Measurements from ENCODE around the gene IL23A. TPM values are rescaled to one million over a fixed set of nuclear protein-coding genes. Genes with fewer than 3 reads are reported as not detected.

IL23A gene
- total RNA-seq, 1 donor from 2014 or later: not detected

DNA sequence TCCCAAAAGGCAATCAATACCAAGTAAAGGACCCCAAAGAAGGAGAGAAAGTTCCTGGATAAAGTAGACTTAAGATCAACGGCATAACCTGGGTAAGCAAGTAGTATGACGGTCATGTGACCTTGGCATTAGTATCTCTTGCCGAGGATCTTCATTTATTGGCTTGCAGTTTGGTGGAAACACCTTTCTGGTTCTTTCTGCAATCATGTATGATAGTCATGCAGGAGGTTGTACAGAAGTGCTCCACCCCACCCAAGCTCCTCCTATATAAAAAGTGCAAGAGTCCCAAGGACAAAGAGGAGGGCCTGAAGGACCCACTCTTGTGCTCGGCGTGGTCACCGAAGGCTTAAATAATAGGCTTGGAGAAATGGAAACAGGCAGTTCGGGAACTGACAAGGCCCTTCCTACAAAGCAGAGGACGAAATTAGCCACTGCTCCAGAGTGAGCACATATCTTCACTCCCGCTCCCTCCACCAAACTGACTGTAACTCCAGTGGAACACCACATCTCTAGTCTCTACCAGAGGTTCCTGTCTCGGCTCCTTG is 39.3 kb upstream of the IL23A start:
- TF ChIP-seq, protein P1, sequence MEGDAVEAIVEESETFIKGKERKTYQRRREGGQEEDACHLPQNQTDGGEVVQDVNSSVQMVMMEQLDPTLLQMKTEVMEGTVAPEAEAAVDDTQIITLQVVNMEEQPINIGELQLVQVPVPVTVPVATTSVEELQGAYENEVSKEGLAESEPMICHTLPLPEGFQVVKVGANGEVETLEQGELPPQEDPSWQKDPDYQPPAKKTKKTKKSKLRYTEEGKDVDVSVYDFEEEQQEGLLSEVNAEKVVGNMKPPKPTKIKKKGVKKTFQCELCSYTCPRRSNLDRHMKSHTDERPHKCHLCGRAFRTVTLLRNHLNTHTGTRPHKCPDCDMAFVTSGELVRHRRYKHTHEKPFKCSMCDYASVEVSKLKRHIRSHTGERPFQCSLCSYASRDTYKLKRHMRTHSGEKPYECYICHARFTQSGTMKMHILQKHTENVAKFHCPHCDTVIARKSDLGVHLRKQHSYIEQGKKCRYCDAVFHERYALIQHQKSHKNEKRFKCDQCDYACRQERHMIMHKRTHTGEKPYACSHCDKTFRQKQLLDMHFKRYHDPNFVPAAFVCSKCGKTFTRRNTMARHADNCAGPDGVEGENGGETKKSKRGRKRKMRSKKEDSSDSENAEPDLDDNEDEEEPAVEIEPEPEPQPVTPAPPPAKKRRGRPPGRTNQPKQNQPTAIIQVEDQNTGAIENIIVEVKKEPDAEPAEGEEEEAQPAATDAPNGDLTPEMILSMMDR (IDR thresholded peaks at IDR 0.05; ENCODE audit: insufficient read depth, low read length, severe bottlenecking): no peak
- peaks cover 7% of the 10 kb centered on the region for H3K36me3 ChIP-seq (ENCODE audit: control insufficient read depth, insufficient read depth, low read length)
- peak; percentile 39 for DNase-seq (ENCODE audit: low read depth)
- H3K27me3 ChIP-seq (ENCODE audit: control insufficient read depth, insufficient read depth, low read length): no peaks in the 10 kb centered on the region
- FAIRE-seq: no peak
- H3K4me3 ChIP-seq (ENCODE audit: low read depth, low read length): peak overlapping the region; percentile 77

DNA sequence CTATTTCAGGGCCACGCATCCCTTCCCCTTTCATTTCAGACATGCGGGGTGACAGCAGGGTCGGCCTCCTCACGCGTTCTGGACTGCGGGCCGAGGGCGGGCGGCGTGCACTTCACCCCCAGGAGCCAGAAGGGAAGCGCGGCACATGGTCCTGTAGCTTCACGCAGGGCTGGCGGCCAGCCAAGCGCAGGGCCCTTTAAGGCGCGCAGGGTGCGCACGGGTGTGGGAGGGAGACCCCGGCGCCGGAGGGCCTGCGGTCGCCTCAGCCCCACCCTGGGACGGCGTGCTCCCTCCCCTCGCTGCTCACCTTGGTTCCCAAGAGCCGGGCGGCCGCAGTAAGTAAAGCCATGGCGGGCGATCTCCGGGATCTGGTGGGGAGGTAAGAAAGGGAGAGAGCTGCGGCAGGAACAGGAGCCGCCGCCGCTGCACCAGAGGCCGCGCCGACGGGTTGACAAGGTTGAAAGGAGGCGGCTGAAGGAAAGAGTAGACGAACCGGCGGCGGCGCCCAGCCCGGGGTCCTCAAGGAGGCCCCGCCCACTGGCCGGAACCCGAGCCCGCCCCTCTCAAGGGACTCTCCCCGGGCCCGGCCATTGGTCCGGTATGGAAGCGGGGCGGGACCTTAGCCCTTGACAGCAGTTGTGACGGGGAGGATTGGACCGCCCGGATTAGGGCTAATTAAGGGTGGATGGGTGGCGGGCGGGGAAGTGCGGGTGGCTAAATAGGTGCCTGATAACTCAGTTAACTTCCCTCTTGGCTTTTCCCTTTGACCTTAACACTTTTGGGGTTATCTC is 38.6 kb upstream of the IL23A start, which contains the start of gene CS:
Gene CS, minus strand, starts transcription at position 478 of the 791 bp plus-strand sequence. Its CDS starts 129 bp downstream, at position 349.
- TF ChIP-seq, protein P1 (IDR thresholded peaks at IDR 0.05; ENCODE audit: insufficient read depth, low read length, severe bottlenecking): no peak
- no peaks in the 10 kb centered on the region for H3K27me3 ChIP-seq (ENCODE audit: control insufficient read depth, insufficient read depth, low read length)
- H3K36me3 ChIP-seq (ENCODE audit: control insufficient read depth, insufficient read depth, low read length): peaks cover 7% of the 10 kb centered on the region
- FAIRE-seq: no peak
- peak; percentile 91 for DNase-seq (ENCODE audit: low read depth)
- H3K4me3 ChIP-seq (ENCODE audit: low read depth, low read length): peak within 1 kb of the TSS; percentile 77

DNA sequence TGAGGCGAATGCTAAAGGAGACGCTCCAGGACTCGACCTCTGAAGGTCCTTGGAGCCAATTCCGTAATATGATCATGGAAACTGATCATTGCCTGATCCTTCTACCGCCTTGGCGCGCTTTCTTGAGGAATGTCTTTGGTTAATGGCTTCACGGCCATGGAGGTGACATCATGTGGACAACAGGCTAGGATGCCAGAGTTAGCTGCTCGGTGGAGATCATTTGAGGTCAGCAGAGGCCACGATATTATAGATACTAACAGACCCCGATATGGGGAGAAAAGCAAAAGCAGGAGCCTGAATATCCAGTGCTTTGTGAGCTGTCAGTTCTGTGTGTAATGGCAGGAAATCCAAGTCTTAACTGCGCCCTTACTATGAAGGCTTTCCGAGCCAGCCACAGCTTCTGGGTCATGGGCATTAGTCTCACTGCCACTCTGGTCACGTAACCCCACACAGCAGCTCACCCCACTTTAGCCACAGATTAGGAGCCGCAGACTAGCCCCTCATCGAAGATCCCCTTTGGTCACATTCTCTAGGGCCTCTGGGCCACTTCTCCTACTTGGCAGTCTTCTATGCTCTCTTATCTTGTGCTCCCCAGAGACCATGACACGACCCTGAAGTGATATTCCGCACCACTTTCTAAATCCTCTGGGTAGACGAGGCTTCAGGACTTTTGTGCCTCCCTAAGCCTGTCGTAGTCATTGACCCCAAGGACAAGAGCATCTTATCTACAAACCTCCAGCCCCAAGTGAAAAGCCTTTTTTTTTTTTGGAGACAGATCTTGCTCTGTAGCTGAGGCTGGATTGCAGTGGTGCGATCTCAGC is 37.8 kb upstream of the IL23A start:
- Histone ChIP-seq H3K4me3 (ENCODE audit: low read depth, low read length) (peak overlapping the region; percentile 77), H3K27me3 (ENCODE audit: control insufficient read depth, insufficient read depth, low read length) (no peaks in the 10 kb centered on the region), H3K36me3 (ENCODE audit: control insufficient read depth, insufficient read depth, low read length) (peaks cover 7% of the 10 kb centered on the region)
- TF ChIP-seq, protein P1 (IDR thresholded peaks at IDR 0.05; ENCODE audit: insufficient read depth, low read length, severe bottlenecking): no peak
- FAIRE-seq (no peak), DNase-seq (ENCODE audit: low read depth) (no peak)

DNA sequence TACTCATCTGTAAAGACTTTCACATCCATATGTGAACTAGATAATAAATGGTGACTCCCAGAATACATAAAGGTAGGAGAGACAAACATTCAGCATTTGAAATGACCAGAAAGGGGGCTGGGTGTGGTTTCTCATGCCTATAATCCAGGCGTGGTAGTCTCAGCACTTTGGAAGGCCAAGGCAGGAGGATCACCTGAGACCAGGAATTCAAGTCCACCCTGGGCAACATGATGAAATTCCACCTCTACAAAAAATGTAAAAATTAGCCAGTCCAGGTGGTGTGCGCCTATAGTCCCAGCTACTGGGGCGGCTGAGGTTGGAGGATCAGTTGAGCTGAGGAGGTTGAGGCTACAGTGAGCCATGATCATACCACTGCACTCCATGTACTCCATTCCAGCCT is 34.4 kb upstream of the IL23A start:
- no peak overlapping the region for H3K4me3 ChIP-seq (ENCODE audit: low read depth, low read length)
- FAIRE-seq: no peak
- no peaks in the 10 kb centered on the region for H3K27me3 ChIP-seq (ENCODE audit: control insufficient read depth, insufficient read depth, low read length)
- DNase-seq (ENCODE audit: low read depth): no peak
- TF ChIP-seq, protein P1 (IDR thresholded peaks at IDR 0.05; ENCODE audit: insufficient read depth, low read length, severe bottlenecking): no peak
- H3K36me3 ChIP-seq (ENCODE audit: control insufficient read depth, insufficient read depth, low read length): peaks cover 3% of the 10 kb centered on the region

DNA sequence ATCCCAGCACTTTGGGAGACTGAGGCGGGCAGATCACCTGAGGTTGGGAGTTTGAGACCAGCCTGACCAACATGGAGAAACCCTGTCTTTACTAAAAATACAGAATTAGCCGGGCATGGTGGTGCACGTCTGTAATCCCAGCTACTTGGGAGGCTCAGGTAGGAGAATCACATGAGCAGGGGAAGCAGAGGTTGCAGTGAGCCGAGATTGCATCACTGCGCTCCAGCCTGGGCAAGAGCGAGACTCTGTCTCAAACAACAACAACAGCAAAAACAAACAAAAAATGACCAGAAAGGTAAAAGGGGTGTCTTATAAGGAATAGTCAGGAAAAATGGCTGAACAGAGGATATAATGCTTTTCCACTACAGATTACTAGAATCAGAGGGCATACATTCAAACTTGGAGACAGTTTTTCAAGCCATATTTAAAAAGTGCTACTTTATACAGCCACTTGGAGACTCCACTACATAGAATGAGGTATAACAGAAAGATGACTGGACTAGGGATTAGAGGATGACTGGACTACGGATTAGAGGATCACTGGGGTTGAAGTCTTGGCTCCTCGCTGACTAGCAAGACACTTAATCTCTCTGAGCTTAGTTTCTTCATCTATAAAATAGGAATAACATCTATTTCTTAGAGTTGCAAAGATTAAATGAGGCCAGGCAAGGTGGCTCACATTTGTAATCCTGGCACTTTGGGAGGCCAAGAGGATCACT is 33.7 kb upstream of the IL23A start:
- Histone ChIP-seq H3K36me3 (ENCODE audit: control insufficient read depth, insufficient read depth, low read length) (peaks cover 7% of the 10 kb centered on the region), H3K27me3 (ENCODE audit: control insufficient read depth, insufficient read depth, low read length) (no peaks in the 10 kb centered on the region), H3K4me3 (ENCODE audit: low read depth, low read length) (no peak overlapping the region)
- DNase-seq (ENCODE audit: low read depth) (no peak), FAIRE-seq (no peak)
- TF ChIP-seq, protein P1 (IDR thresholded peaks at IDR 0.05; ENCODE audit: insufficient read depth, low read length, severe bottlenecking): no peak
